ENCODE results near the gene IGFBP3.
"Not testable (repeated sequence)": the region's sequence is repeated elsewhere in the genome, so short reads cannot be mapped to it uniquely, and the experiment has no call there.

Gene IGFBP3

GRCh38 chr7:45920502-45921380, at the start of gene IGFBP3:
Gene IGFBP3 (minus strand): TSS chr7:45921272. CDS start chr7:45921140, 132 bp downstream.
- peaks cover 38% of the 10 kb centered on the region for H3K27me3 ChIP-seq (ENCODE audit: insufficient read depth, low read length)
- no peaks in the 10 kb centered on the region for H3K9me3 ChIP-seq (ENCODE audit: low read length)
- peaks cover 10% of the 10 kb centered on the region for H3K4me1 ChIP-seq (ENCODE audit: insufficient read depth, low read length)
- peak within 1 kb of the TSS; percentile 93 for H2AFZ ChIP-seq (ENCODE audit: low read depth, low read length)
- no peaks in the 10 kb centered on the region for H3K36me3 ChIP-seq (ENCODE audit: insufficient read depth, low read length)
- H3K4me3 ChIP-seq (ENCODE audit: low read length) = peak within 1 kb of the TSS; percentile 65

- H3K9me3 ChIP-seq (ENCODE audit: low read length) = no peaks in the 10 kb centered on the region
- H2AFZ ChIP-seq (ENCODE audit: low read depth, low read length) = no peak overlapping the region
- no peak overlapping the region for H3K4me3 ChIP-seq (ENCODE audit: low read length)
- no peaks in the 10 kb centered on the region for H3K27me3 ChIP-seq (ENCODE audit: insufficient read depth, low read length)
- H3K36me3 ChIP-seq (ENCODE audit: insufficient read depth, low read length) = no peaks in the 10 kb centered on the region
- no peaks in the 10 kb centered on the region for H3K4me1 ChIP-seq (ENCODE audit: insufficient read depth, low read length)
Measured at GRCh38 chr7:45970454-45970853, 49.4 kb upstream of the IGFBP3 start.

- Histone ChIP-seq H3K27me3 (ENCODE audit: insufficient read depth, low read length) (no peaks in the 10 kb centered on the region), H3K4me1 (ENCODE audit: insufficient read depth, low read length) (no peaks in the 10 kb centered on the region), H3K4me3 (ENCODE audit: low read length) (no peak overlapping the region), H2AFZ (ENCODE audit: low read depth, low read length) (no peak overlapping the region), H3K9me3 (ENCODE audit: low read length) (no peaks in the 10 kb centered on the region), H3K36me3 (ENCODE audit: insufficient read depth, low read length) (no peaks in the 10 kb centered on the region)
Measured at GRCh38 chr7:45969940-45970339, 48.9 kb upstream of the IGFBP3 start.

- no peak overlapping the region for H2AFZ ChIP-seq (ENCODE audit: low read depth, low read length)
- no peaks in the 10 kb centered on the region for H3K4me1 ChIP-seq (ENCODE audit: insufficient read depth, low read length)
- H3K9me3 ChIP-seq (ENCODE audit: low read length) = no peaks in the 10 kb centered on the region
- H3K4me3 ChIP-seq (ENCODE audit: low read length) = no peak overlapping the region
- H3K36me3 ChIP-seq (ENCODE audit: insufficient read depth, low read length) = no peaks in the 10 kb centered on the region
- H3K27me3 ChIP-seq (ENCODE audit: insufficient read depth, low read length) = no peaks in the 10 kb centered on the region
Measured at GRCh38 chr7:45968856-45969541, 47.9 kb upstream of the IGFBP3 start.

- Histone ChIP-seq H3K36me3 (ENCODE audit: insufficient read depth, low read length) (no peaks in the 10 kb centered on the region), H2AFZ (ENCODE audit: low read depth, low read length) (no peak overlapping the region)
Measured at GRCh38 chr7:45968312-45968711, 47.2 kb upstream of the IGFBP3 start.

GRCh38 chr7:45967591-45968157, 46.6 kb upstream of the IGFBP3 start:
- no peak overlapping the region for H2AFZ ChIP-seq (ENCODE audit: low read depth, low read length)

More at GRCh38 chr7:45968312-45968711, 47.2 kb upstream of the IGFBP3 start:
- Histone ChIP-seq H3K27me3 (ENCODE audit: insufficient read depth, low read length) (no peaks in the 10 kb centered on the region), H3K4me1 (ENCODE audit: insufficient read depth, low read length) (no peaks in the 10 kb centered on the region), H3K9me3 (ENCODE audit: low read length) (no peaks in the 10 kb centered on the region), H3K4me3 (ENCODE audit: low read length) (no peak overlapping the region)

GRCh38 chr7:45962861-45963260, 41.8 kb upstream of the IGFBP3 start:
- H3K4me1 ChIP-seq (ENCODE audit: insufficient read depth, low read length) = no peaks in the 10 kb centered on the region
- no peak overlapping the region for H2AFZ ChIP-seq (ENCODE audit: low read depth, low read length)
- no peaks in the 10 kb centered on the region for H3K9me3 ChIP-seq (ENCODE audit: low read length)
- H3K36me3 ChIP-seq (ENCODE audit: insufficient read depth, low read length) = no peaks in the 10 kb centered on the region
- no peak overlapping the region for H3K4me3 ChIP-seq (ENCODE audit: low read length)
- H3K27me3 ChIP-seq (ENCODE audit: insufficient read depth, low read length) = no peaks in the 10 kb centered on the region

More at GRCh38 chr7:45967591-45968157, 46.6 kb upstream of the IGFBP3 start:
- Histone ChIP-seq H3K4me1 (ENCODE audit: insufficient read depth, low read length) (no peaks in the 10 kb centered on the region), H3K36me3 (ENCODE audit: insufficient read depth, low read length) (no peaks in the 10 kb centered on the region), H3K27me3 (ENCODE audit: insufficient read depth, low read length) (no peaks in the 10 kb centered on the region), H3K4me3 (ENCODE audit: low read length) (no peak overlapping the region), H3K9me3 (ENCODE audit: low read length) (no peaks in the 10 kb centered on the region)

- Histone ChIP-seq H3K4me1 (ENCODE audit: insufficient read depth, low read length) (no peaks in the 10 kb centered on the region), H3K4me3 (ENCODE audit: low read length) (no peak overlapping the region), H3K36me3 (ENCODE audit: insufficient read depth, low read length) (no peaks in the 10 kb centered on the region), H3K27me3 (ENCODE audit: insufficient read depth, low read length) (no peaks in the 10 kb centered on the region), H3K9me3 (ENCODE audit: low read length) (peaks cover 2% of the 10 kb centered on the region), H2AFZ (ENCODE audit: low read depth, low read length) (no peak overlapping the region)
Measured at GRCh38 chr7:45957721-45958120, 36.6 kb upstream of the IGFBP3 start.

- Histone ChIP-seq H3K4me3 (ENCODE audit: low read length) (no peak overlapping the region), H3K4me1 (ENCODE audit: insufficient read depth, low read length) (no peaks in the 10 kb centered on the region), H2AFZ (ENCODE audit: low read depth, low read length) (no peak overlapping the region), H3K9me3 (ENCODE audit: low read length) (peaks cover 2% of the 10 kb centered on the region), H3K27me3 (ENCODE audit: insufficient read depth, low read length) (no peaks in the 10 kb centered on the region), H3K36me3 (ENCODE audit: insufficient read depth, low read length) (no peaks in the 10 kb centered on the region)
Measured at GRCh38 chr7:45955286-45955685, 34.2 kb upstream of the IGFBP3 start.

GRCh38 chr7:45953055-45953454, 32.0 kb upstream of the IGFBP3 start:
- not testable (repeated sequence) for H3K36me3 ChIP-seq (ENCODE audit: insufficient read depth, low read length)

GRCh38 chr7:45944058-45944457, 23.0 kb upstream of the IGFBP3 start:
- no peaks in the 10 kb centered on the region for H3K36me3 ChIP-seq (ENCODE audit: insufficient read depth, low read length)
- H2AFZ ChIP-seq (ENCODE audit: low read depth, low read length) = no peak overlapping the region
- no peaks in the 10 kb centered on the region for H3K9me3 ChIP-seq (ENCODE audit: low read length)
- H3K27me3 ChIP-seq (ENCODE audit: insufficient read depth, low read length) = no peaks in the 10 kb centered on the region
- H3K4me1 ChIP-seq (ENCODE audit: insufficient read depth, low read length) = no peaks in the 10 kb centered on the region
- H3K4me3 ChIP-seq (ENCODE audit: low read length) = no peak overlapping the region

More at GRCh38 chr7:45953055-45953454, 32.0 kb upstream of the IGFBP3 start:
- not testable (repeated sequence) for H3K9me3 ChIP-seq (ENCODE audit: low read length); H3K4me3 ChIP-seq (ENCODE audit: low read length); H2AFZ ChIP-seq (ENCODE audit: low read depth, low read length); H3K4me1 ChIP-seq (ENCODE audit: insufficient read depth, low read length); H3K27me3 ChIP-seq (ENCODE audit: insufficient read depth, low read length)

- H3K4me3 ChIP-seq (ENCODE audit: low read length) = no peak overlapping the region
- H3K36me3 ChIP-seq (ENCODE audit: insufficient read depth, low read length) = no peaks in the 10 kb centered on the region
- no peaks in the 10 kb centered on the region for H3K4me1 ChIP-seq (ENCODE audit: insufficient read depth, low read length)
- H3K9me3 ChIP-seq (ENCODE audit: low read length) = no peaks in the 10 kb centered on the region
- H3K27me3 ChIP-seq (ENCODE audit: insufficient read depth, low read length) = no peaks in the 10 kb centered on the region
- H2AFZ ChIP-seq (ENCODE audit: low read depth, low read length) = no peak overlapping the region
Measured at GRCh38 chr7:45940939-45941338, 19.9 kb upstream of the IGFBP3 start.

GRCh38 chr7:45940237-45940781, 19.2 kb upstream of the IGFBP3 start:
- not testable (repeated sequence) for H3K27me3 ChIP-seq (ENCODE audit: insufficient read depth, low read length); H3K9me3 ChIP-seq (ENCODE audit: low read length); H3K4me3 ChIP-seq (ENCODE audit: low read length); H2AFZ ChIP-seq (ENCODE audit: low read depth, low read length); H3K4me1 ChIP-seq (ENCODE audit: insufficient read depth, low read length); H3K36me3 ChIP-seq (ENCODE audit: insufficient read depth, low read length)
